ENCODE measurements around the gene ARRB2. TPM values are rescaled to one million over a fixed set of nuclear protein-coding genes. Genes with fewer than 3 reads are reported as not detected.

The ARRB2 gene
- total RNA-seq, 1 experiment from 2014 or later, result 79.7 TPM

DNA sequence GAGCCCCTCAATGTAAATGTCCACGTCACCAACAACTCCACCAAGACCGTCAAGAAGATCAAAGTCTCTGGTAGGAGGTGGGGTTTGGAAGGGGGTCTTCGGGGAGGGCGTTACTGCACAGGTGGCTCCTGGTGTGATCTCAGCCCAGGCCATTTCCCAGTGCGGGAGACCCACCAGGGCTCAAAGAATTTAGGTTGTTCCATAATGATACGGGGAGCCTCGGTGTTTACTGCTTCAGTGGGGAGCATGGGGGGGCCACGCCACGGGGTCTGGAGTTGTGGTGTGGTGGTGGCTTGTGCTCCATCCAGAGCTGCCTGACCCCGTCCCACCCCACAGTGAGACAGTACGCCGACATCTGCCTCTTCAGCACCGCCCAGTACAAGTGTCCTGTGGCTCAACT, 7.8 kb downstream of the ARRB2 start:
- Histone ChIP-seq H2AFZ (no peak overlapping the region), H3K9me3 (ENCODE audit: insufficient read depth, low read depth) (no peaks in the 10 kb centered on the region), H3K79me2 (ENCODE audit: low read depth) (no peaks in the 10 kb centered on the region), H3K9me2 (ENCODE audit: insufficient read depth) (no peaks in the 10 kb centered on the region), H4K20me1 (ENCODE audit: insufficient read depth) (no peaks in the 10 kb centered on the region), H3K4me3 (no peak overlapping the region), H3F3A (ENCODE audit: insufficient read depth, low read depth) (peaks cover 28% of the 10 kb centered on the region), H3K27me3 (ENCODE audit: insufficient read depth, low read depth) (no peaks in the 10 kb centered on the region), H3K4me2 (no peak overlapping the region), H3K4me1 (replicated peaks; ENCODE audit: insufficient read depth) (peaks cover 24% of the 10 kb centered on the region), H3K27ac (no peak overlapping the region), H3K36me3 (ENCODE audit: low read depth) (no peaks in the 10 kb centered on the region)
- no peak for DNase-seq
- CTCF ChIA-PET, result no interaction called here
- POLR2A ChIA-PET (ENCODE audit: unreplicated experiment), result interaction anchor here (0.5 kb wide), 1 partner anchor 251 kb away, joined by 4 read pairs; no protein-coding TSS in a partner anchor
- intact Hi-C loops (cut with micrococcal nuclease; ENCODE audit: unreplicated experiment), result no loop called here
- no peak for TF ChIP-seq EZH2 (IDR thresholded peaks at IDR 0.05; ENCODE audit: low read depth)
- TF ChIP-seq, protein P1, sequence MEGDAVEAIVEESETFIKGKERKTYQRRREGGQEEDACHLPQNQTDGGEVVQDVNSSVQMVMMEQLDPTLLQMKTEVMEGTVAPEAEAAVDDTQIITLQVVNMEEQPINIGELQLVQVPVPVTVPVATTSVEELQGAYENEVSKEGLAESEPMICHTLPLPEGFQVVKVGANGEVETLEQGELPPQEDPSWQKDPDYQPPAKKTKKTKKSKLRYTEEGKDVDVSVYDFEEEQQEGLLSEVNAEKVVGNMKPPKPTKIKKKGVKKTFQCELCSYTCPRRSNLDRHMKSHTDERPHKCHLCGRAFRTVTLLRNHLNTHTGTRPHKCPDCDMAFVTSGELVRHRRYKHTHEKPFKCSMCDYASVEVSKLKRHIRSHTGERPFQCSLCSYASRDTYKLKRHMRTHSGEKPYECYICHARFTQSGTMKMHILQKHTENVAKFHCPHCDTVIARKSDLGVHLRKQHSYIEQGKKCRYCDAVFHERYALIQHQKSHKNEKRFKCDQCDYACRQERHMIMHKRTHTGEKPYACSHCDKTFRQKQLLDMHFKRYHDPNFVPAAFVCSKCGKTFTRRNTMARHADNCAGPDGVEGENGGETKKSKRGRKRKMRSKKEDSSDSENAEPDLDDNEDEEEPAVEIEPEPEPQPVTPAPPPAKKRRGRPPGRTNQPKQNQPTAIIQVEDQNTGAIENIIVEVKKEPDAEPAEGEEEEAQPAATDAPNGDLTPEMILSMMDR (conservative IDR thresholded peaks at IDR 0.05), result no peak
- BruUV-seq (replicated peaks), result no TSS peak

DNA sequence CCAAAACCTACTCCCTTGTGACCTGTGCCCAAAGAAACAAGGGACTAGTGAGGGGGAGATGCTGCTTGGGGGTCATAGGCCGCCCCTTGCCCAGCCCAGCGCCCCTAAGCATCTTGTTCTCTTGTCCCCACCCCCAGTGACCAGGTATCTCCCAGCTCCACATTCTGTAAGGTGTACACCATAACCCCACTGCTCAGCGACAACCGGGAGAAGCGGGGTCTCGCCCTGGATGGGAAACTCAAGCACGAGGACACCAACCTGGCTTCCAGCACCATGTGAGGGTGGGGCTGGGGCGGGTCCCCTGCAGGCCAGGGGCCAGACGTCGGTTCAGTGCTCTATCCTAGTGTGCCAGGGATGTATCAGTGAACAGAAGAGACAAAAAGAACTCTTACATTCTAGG, 8.7 kb downstream of the ARRB2 start:
- Histone ChIP-seq H3K9me2 (ENCODE audit: insufficient read depth) (no peaks in the 10 kb centered on the region), H3K27ac (no peak overlapping the region), H3K4me1 (replicated peaks; ENCODE audit: insufficient read depth) (peaks cover 24% of the 10 kb centered on the region), H3K9me3 (ENCODE audit: insufficient read depth, low read depth) (no peaks in the 10 kb centered on the region), H3K36me3 (ENCODE audit: low read depth) (no peaks in the 10 kb centered on the region), H3K4me3 (no peak overlapping the region), H3K79me2 (ENCODE audit: low read depth) (no peaks in the 10 kb centered on the region), H3K27me3 (ENCODE audit: insufficient read depth, low read depth) (no peaks in the 10 kb centered on the region), H2AFZ (no peak overlapping the region), H3F3A (ENCODE audit: insufficient read depth, low read depth) (peaks cover 25% of the 10 kb centered on the region), H4K20me1 (ENCODE audit: insufficient read depth) (no peaks in the 10 kb centered on the region), H3K4me2 (no peak overlapping the region)
- intact Hi-C loops (cut with micrococcal nuclease; ENCODE audit: unreplicated experiment), result no loop called here
- no peak for DNase-seq
- TF ChIP-seq, protein P1 (conservative IDR thresholded peaks at IDR 0.05), result no peak
- no peak for TF ChIP-seq EZH2 (IDR thresholded peaks at IDR 0.05; ENCODE audit: low read depth)
- POLR2A ChIA-PET (ENCODE audit: unreplicated experiment), result interaction anchor here (0.7 kb wide), 2 partner anchors 71 to 187 kb away, joined by 3 read pairs; no protein-coding TSS in a partner anchor
- CTCF ChIA-PET, result interaction anchor here (0.5 kb wide), 1 partner anchor 520 kb away, joined by 3 read pairs; no protein-coding TSS in a partner anchor
- BruUV-seq (replicated peaks), result TSS peak; percentile 70

DNA sequence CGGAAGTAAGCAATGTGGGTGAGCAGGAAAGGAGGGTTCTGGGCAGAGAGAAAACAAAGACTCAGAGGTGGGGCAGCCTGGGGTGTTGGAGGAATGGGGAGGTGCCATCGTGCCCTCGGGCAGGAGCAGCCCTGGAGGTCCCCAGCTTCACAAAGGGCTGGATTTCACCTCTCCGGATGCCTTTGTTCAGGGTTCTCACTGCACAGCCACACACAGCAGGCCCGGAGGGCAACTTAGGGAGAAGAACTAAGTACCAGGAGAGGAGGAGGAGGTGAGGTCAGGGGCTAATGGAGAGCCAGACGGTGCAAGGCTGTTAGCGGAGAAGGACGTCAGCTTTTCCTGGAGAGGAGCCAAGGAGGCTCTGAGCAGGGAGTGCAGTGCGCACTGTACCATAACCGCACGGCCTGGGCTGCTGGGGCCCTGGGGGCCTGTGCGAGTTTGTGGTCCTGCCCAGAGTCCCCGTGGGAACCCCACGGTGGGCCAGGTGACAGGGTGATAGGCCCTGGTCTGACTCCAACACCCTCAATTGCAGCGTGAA, 9.3 kb downstream of the ARRB2 start:
- H3K27ac ChIP-seq, result no peak overlapping the region
- CTCF ChIA-PET, result no interaction called here
- no peak overlapping the region for H3K4me3 ChIP-seq

More for the DNA sequence above, 9.3 kb downstream of the ARRB2 start:
- H3K4me1 ChIP-seq (replicated peaks; ENCODE audit: insufficient read depth), result peaks cover 24% of the 10 kb centered on the region
- no peak for TF ChIP-seq EZH2 (IDR thresholded peaks at IDR 0.05; ENCODE audit: low read depth)
- TF ChIP-seq, protein P1 (conservative IDR thresholded peaks at IDR 0.05), result no peak
- H3K4me2 ChIP-seq, result no peak overlapping the region
- intact Hi-C loops (cut with micrococcal nuclease; ENCODE audit: unreplicated experiment), result no loop called here
- no peak overlapping the region for H2AFZ ChIP-seq
- no TSS peak for BruUV-seq (replicated peaks)
- POLR2A ChIA-PET (ENCODE audit: unreplicated experiment), result interaction anchor here (0.7 kb wide), 2 partner anchors 70 to 187 kb away, joined by 3 read pairs; no protein-coding TSS in a partner anchor
- H3K79me2 ChIP-seq (ENCODE audit: low read depth), result no peaks in the 10 kb centered on the region
- no peaks in the 10 kb centered on the region for H3K36me3 ChIP-seq (ENCODE audit: low read depth)
- no peaks in the 10 kb centered on the region for H3K27me3 ChIP-seq (ENCODE audit: insufficient read depth, low read depth)
- no peaks in the 10 kb centered on the region for H4K20me1 ChIP-seq (ENCODE audit: insufficient read depth)
- H3F3A ChIP-seq (ENCODE audit: insufficient read depth, low read depth), result peaks cover 25% of the 10 kb centered on the region
- peak in 1 of 2 experiments; percentile 93 for DNase-seq
- no peaks in the 10 kb centered on the region for H3K9me2 ChIP-seq (ENCODE audit: insufficient read depth)
- no peaks in the 10 kb centered on the region for H3K9me3 ChIP-seq (ENCODE audit: insufficient read depth, low read depth)

Data from PC-9 (cell line).